Choroid plexus epithelial cell (primary cell): ENCODE data around the gene ERICH6B.

Experiments used
- DNase-seq: peaks from one replicate; pipeline ENCODE4 v3.0.0-alpha.2; 2010; ENCODE audit warnings: low read depth
- H3K4me3 ChIP-seq: 2 replicates; pipeline ENCODE4 v1.5.1; 2011; ENCODE audit warnings: low read depth, mild to moderate bottlenecking, control low read depth, low read length, moderate library complexity
- CTCF ChIP-seq: conservative IDR thresholded peaks from 2 replicates; pipeline ENCODE4 v1.5.1; 2011; ENCODE audit warnings: low read depth, mild to moderate bottlenecking, control low read depth, inconsistent platforms, low read length, moderate library complexity

Gene ERICH6B

GRCh38 chr13:45554604-45555109, 60.9 kb downstream of the ERICH6B start:
- no peak overlapping the region for H3K4me3 ChIP-seq
- no peak for TF ChIP-seq CTCF
- DNase-seq: no peak

GRCh38 chr13:45548281-45548680, 67.3 kb downstream of the ERICH6B start:
- no peak overlapping the region for H3K4me3 ChIP-seq
- no peak for TF ChIP-seq CTCF

GRCh38 chr13:45546410-45546765, 69.2 kb downstream of the ERICH6B start:
- H3K4me3 ChIP-seq: no peak overlapping the region
- no peak for TF ChIP-seq CTCF
- DNase-seq: no peak

More at GRCh38 chr13:45548281-45548680, 67.3 kb downstream of the ERICH6B start:
- no peak for DNase-seq

- no peak for DNase-seq
- TF ChIP-seq CTCF: no peak
These were observed 69.7 kb downstream of the ERICH6B start for GRCh38 chr13:45545686-45546409.

GRCh38 chr13:45544520-45544919, 71.0 kb downstream of the ERICH6B start:
- H3K4me3 ChIP-seq: no peak overlapping the region
- no peak for DNase-seq
- no peak for TF ChIP-seq CTCF

More at GRCh38 chr13:45545686-45546409, 69.7 kb downstream of the ERICH6B start:
- no peak overlapping the region for H3K4me3 ChIP-seq

GRCh38 chr13:45542878-45543277, 72.7 kb downstream of the ERICH6B start:
- H3K4me3 ChIP-seq: no peak overlapping the region
- TF ChIP-seq CTCF: no peak
- DNase-seq: no peak

- H3K4me3 ChIP-seq: no peak overlapping the region
- TF ChIP-seq CTCF: no peak
- no peak for DNase-seq
These were observed 73.1 kb downstream of the ERICH6B start for GRCh38 chr13:45542391-45542790.
